HCT116 (cell line): ENCODE measurements around the gene LSM12. TPM values are rescaled to one million over a fixed set of nuclear protein-coding genes. Genes with fewer than 3 reads are reported as not detected.

Source experiments
- ATAC-seq: fragments of 200-7000 bp; cut with Tn5 transposase; 2 replicates; pipeline ENCODE4 v1.9.1; 2020; ENCODE audit warnings: mild to moderate bottlenecking, moderate library complexity
- BruUV-seq: library from RNA; stranded (reverse); fragments of 400-500 nt; replicated peaks from 2 replicates; lab custom pipeline; 2021; lab: Mats Ljungman, UMichigan
- CTCF ChIA-PET: fragments of 300-600 bp; sonication (Branson Sonifier 250); formaldehyde crosslinking; loops from one replicate; lab custom pipeline; 2021; ENCODE audit warnings: antibody characterized with exemption; lab: Charles Lee
- POLR2A ChIA-PET: fragments of 300-600, 350-600 bp; sonication (Branson Sonifier 250); formaldehyde crosslinking; loops from one replicate; lab custom pipeline; 2021; ENCODE audit warnings: antibody characterized with exemption; lab: Charles Lee
- RAD21 ChIA-PET, 2 experiments: fragments of 300-600 bp; sonication (Branson Sonifier 250); formaldehyde crosslinking; loops; one replicate each; lab custom pipeline; 2023; ENCODE audit warnings: low total read pairs in 2 of 2; ENCODE audit not compliant: uncharacterized antibody in 2 of 2, unreplicated experiment in 2 of 2, low non-redundant PET in 1 of 2; lab: Charles Lee
- DNase-seq: peaks from one replicate; pipeline ENCODE4 v3.0.0-alpha.2; 2010; ENCODE audit warnings: low read depth, low spot score
- H2AFZ ChIP-seq: fragments of 200-600 bp; shearing (Covaris generic), sonication (generic); 2 replicates; pipeline ENCODE4 v1.6.1; 2017; ENCODE audit warnings: low read depth, mixed run types, mixed read lengths, antibody characterized with exemption, low read length; ENCODE audit not compliant: poor library complexity, severe bottlenecking
- H3K27ac ChIP-seq: 2 replicates; pipeline ENCODE4 v1.5.1; 2012; ENCODE audit warnings: low read depth, low read length
- H3K27me3 ChIP-seq: fragments of 200-600 bp; sonication (generic); 2 replicates; pipeline ENCODE4 v1.6.1; 2016; ENCODE audit warnings: mixed run types, low read length, mixed read lengths; ENCODE audit not compliant: insufficient read depth
- H3K36me3 ChIP-seq, 2 experiments: fragments of 200-500 bp in 1 of 2; fragments of 200-600 bp in 1 of 2; sonication (Bioruptor generic) in 1 of 2; sonication (generic) in 1 of 2; 2 replicates each; pipeline versions ENCODE4 v1.5.1 to v1.6.1; 2014 to 2016; ENCODE audit warnings: low read length in 2 of 2, inconsistent platforms in 1 of 2, mixed read lengths in 1 of 2, mixed run types in 1 of 2; ENCODE audit not compliant: insufficient read depth in 2 of 2, control insufficient read depth in 1 of 2
- H3K4me1 ChIP-seq, 2 experiments: fragments of 200-600 bp in 1 of 2; sonication (generic) in 1 of 2; 2 replicates each; pipeline versions ENCODE4 v1.5.1 to v1.6.1; 2012 to 2017; ENCODE audit warnings: low read length in 2 of 2, inconsistent platforms in 1 of 2, mild to moderate bottlenecking in 1 of 2, mixed read lengths in 1 of 2, mixed run types in 1 of 2, moderate library complexity in 1 of 2; ENCODE audit not compliant: insufficient read depth in 2 of 2, control insufficient read depth in 1 of 2
- H3K4me2 ChIP-seq: fragments of 200-600 bp; sonication (generic); 2 replicates; pipeline ENCODE4 v1.6.1; 2017; ENCODE audit warnings: mixed run types, low read length, mixed read lengths
- H3K4me3 ChIP-seq, 2 experiments: fragments of 200-600 bp in 1 of 2; sonication (generic) in 1 of 2; replicated peaks in 1 of 2; 2 replicates each; pipeline ENCODE4 v1.5.1; 2011 to 2016; ENCODE audit warnings: low read length in 2 of 2, control low read depth in 1 of 2, low read depth in 1 of 2, mild to moderate bottlenecking in 1 of 2, mixed read lengths in 1 of 2, mixed run types in 1 of 2
- H3K79me2 ChIP-seq: fragments of 200-600 bp; sonication (generic); 2 replicates; pipeline ENCODE4 v1.6.1; 2017; ENCODE audit warnings: mild to moderate bottlenecking, mixed run types, low read length, moderate library complexity, mixed read lengths; ENCODE audit not compliant: insufficient read depth
- H3K9ac ChIP-seq: fragments of 200-600 bp; sonication (generic); 2 replicates; pipeline ENCODE4 v1.6.1; 2016; ENCODE audit warnings: low read length, mixed read lengths
- H3K9me2 ChIP-seq: fragments of 200-600 bp; sonication (generic), shearing (Covaris generic); 2 replicates; pipeline ENCODE4 v1.6.1; 2017; ENCODE audit warnings: mixed run types, mild to moderate bottlenecking, moderate library complexity; ENCODE audit not compliant: insufficient read depth
- H3K9me3 ChIP-seq, 2 experiments: fragments of 200-500 bp in 1 of 2; fragments of 200-600 bp in 1 of 2; sonication (Bioruptor generic) in 1 of 2; sonication (generic) in 1 of 2; 2 replicates each; pipeline ENCODE4 v1.6.1; 2014 to 2017; ENCODE audit warnings: low read length in 2 of 2, mixed read lengths in 2 of 2, inconsistent platforms in 1 of 2, low read depth in 1 of 2, mild to moderate bottlenecking in 1 of 2, mixed run types in 1 of 2, moderate library complexity in 1 of 2; ENCODE audit not compliant: control insufficient read depth in 1 of 2, insufficient read depth in 1 of 2
- H4K20me1 ChIP-seq: fragments of 200-600 bp; sonication (generic), shearing (Covaris generic); 2 replicates; pipeline ENCODE4 v1.6.1; 2017; ENCODE audit warnings: mixed run types, mild to moderate bottlenecking, moderate library complexity; ENCODE audit not compliant: insufficient read depth
- TCF7L2 ChIP-seq: IDR thresholded peaks from 2 replicates; pipeline ENCODE4 v1.7.0; 2011; ENCODE audit warnings: borderline replicate concordance, inconsistent platforms; ENCODE audit not compliant: insufficient read depth, insufficient read length; ENCODE audit errors: extremely low read depth
- intact Hi-C: fragments of 100-400 bp; cut with micrococcal nuclease; formaldehyde crosslinking; loops from 2 replicates; pipeline ENCODE4 v1.10.0; 2022
- total RNA-seq: library from RNA; stranded (reverse); gene quantifications from one replicate; pipeline ENCODE4 v1.2.1, GENCODE V29; 2021; ENCODE audit not compliant: unreplicated experiment
- TF ChIP-seq, protein P1 (sequence below): IDR thresholded peaks from 2 replicates; pipeline ENCODE4 v1.6.1; 2012
- TF ChIP-seq, protein P2 (sequence below): IDR thresholded peaks from 2 replicates; pipeline ENCODE4 v1.6.1; 2012; ENCODE audit warnings: low read depth

The LSM12 gene
- total RNA-seq, 1 experiment from 2014 or later, result 99.6 TPM

DNA sequence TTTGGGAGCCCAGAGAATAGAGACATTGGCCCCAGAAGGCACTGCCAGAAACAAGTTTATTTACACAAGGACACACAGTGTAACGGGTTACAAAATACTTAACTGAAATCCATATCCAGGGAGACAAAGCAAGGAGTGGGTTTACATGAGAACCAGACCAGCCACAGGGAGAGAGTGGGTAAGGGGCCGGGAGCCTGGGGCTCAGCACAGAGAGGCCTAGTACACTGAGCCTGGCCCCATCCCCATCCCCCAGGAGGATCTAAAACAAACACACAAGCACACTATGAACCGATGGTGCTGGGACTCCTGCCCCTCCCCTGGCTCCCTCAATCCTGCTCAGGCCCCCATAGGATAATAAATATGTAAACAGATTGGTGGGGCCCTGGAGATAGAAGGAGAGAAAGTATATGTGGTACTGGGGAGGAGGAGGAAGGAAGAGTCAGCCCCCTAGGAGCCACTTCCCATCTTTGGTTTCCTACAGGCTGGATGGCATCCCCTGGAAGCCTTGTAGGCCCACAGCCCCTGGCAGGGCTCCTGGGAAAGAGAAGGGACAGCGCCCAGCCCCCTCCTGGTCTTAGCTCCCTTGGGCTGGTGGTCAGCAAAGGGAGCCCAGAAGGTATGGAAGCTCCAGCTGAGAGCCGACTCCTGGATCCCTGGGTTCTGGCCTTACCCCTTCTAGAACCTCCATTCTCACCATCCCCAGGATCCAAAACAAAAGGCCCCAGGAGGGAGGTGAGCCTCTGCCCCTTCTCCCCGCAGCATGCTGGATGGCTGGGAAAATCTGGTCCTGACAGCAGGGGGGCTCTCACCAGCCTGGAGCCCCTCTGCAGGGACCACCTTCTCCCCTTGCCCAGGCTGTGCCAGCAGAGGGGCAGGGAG, 10.5 kb upstream of the LSM12 start:
- no peak for TF ChIP-seq TCF7L2
- TF ChIP-seq, protein P1, sequence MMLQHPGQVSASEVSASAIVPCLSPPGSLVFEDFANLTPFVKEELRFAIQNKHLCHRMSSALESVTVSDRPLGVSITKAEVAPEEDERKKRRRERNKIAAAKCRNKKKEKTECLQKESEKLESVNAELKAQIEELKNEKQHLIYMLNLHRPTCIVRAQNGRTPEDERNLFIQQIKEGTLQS, result no peak
- TF ChIP-seq, protein P2, sequence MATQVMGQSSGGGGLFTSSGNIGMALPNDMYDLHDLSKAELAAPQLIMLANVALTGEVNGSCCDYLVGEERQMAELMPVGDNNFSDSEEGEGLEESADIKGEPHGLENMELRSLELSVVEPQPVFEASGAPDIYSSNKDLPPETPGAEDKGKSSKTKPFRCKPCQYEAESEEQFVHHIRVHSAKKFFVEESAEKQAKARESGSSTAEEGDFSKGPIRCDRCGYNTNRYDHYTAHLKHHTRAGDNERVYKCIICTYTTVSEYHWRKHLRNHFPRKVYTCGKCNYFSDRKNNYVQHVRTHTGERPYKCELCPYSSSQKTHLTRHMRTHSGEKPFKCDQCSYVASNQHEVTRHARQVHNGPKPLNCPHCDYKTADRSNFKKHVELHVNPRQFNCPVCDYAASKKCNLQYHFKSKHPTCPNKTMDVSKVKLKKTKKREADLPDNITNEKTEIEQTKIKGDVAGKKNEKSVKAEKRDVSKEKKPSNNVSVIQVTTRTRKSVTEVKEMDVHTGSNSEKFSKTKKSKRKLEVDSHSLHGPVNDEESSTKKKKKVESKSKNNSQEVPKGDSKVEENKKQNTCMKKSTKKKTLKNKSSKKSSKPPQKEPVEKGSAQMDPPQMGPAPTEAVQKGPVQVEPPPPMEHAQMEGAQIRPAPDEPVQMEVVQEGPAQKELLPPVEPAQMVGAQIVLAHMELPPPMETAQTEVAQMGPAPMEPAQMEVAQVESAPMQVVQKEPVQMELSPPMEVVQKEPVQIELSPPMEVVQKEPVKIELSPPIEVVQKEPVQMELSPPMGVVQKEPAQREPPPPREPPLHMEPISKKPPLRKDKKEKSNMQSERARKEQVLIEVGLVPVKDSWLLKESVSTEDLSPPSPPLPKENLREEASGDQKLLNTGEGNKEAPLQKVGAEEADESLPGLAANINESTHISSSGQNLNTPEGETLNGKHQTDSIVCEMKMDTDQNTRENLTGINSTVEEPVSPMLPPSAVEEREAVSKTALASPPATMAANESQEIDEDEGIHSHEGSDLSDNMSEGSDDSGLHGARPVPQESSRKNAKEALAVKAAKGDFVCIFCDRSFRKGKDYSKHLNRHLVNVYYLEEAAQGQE, result no peak
- H2AFZ ChIP-seq, result no peak overlapping the region
- ChIA-PET CTCF (no interaction called here), RAD21 (no interaction called here), POLR2A (no interaction called here)
- no peaks in the 10 kb centered on the region for H3K27me3 ChIP-seq
- H3K9ac ChIP-seq, result no peak overlapping the region
- BruUV-seq, result no TSS peak
- no peak overlapping the region for H3K4me3 ChIP-seq
- peaks cover 9 to 11% of the 10 kb centered on the region in 2 experiments for H3K4me1 ChIP-seq
- intact Hi-C loops, result no loop called here
- H3K9me3 ChIP-seq, result no peaks in the 10 kb centered on the region
- no peaks in the 10 kb centered on the region for H3K9me2 ChIP-seq
- DNase-seq (no peak), ATAC-seq (no peak)
- H4K20me1 ChIP-seq, result no peaks in the 10 kb centered on the region
- H3K79me2 ChIP-seq, result peaks cover 10% of the 10 kb centered on the region
- no peak overlapping the region for H3K27ac ChIP-seq
- no peak overlapping the region for H3K4me2 ChIP-seq
- H3K36me3 ChIP-seq, result peaks cover 10 to 12% of the 10 kb centered on the region in 2 experiments; a peak in 2 of 4 replicates
